Measurements from ENCODE around the gene RPH3AL. TPM values are rescaled to one million over a fixed set of nuclear protein-coding genes. Genes with fewer than 3 reads are reported as not detected.

The RPH3AL gene
- total RNA-seq, 1 experiment from 2014 or later, result 3.0 TPM

DNA sequence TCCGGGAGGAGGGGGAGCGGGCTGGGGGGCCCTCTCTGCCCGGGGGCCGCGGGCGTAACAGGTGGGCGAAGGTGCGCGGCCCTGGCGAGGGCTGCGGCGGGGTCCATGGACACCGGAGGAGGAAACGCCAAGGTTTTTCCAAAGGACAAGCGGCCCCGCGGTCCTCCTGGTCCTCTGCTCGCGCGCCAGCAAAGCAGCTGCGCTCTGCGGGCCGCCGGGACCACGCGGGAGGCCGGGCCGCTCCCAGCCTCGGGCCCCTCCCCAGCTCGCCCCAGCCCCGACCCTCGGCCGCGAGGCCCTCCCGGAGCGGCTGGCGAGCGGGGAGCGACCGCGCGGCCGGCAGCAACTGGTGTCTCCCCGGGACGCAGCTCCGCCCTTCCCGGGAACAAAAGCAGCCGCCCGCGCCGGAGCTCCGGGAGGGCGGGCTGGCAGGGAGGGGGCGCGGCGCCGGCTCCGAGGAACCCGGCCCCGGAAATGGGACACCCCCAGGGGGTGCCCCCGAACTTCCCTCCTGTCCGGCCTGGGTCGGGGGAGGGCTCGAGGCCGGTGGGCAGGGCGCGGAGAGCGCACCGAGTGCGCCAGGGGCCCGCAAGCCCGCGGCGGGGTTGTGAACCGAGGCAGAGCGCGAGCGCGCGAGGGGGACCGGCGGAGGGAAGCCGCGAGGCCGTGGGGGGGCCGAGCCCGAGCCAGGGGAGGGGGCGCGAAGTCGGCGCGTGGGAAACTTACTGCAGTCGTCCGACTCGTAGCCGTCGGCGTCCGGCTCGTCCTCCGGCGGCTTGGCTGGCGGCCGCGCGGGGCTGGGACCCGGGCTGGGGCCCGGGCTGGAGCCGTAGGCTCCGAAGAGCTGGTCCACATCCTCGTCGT is 172.0 kb downstream of the RPH3AL start:
- no peak overlapping the region for H4K91ac ChIP-seq (ENCODE audit: insufficient read length, low read depth, low read length)
- H3K79me2 ChIP-seq (ENCODE audit: insufficient read depth, low read length), result no peaks in the 10 kb centered on the region
- no peaks in the 10 kb centered on the region for H3K79me1 ChIP-seq (ENCODE audit: insufficient read depth, low read depth, low read length, poor library complexity, severe bottlenecking)
- H3K4ac ChIP-seq (ENCODE audit: low read depth, low read length), result no peak overlapping the region
- no peak overlapping the region for H2BK120ac ChIP-seq (ENCODE audit: low read depth, low read length, poor library complexity, severe bottlenecking)
- H2BK5ac ChIP-seq (ENCODE audit: insufficient read length, low read length), result no peak overlapping the region
- no peak overlapping the region for H2BK20ac ChIP-seq (ENCODE audit: low read depth, low read length, poor library complexity, severe bottlenecking)
- peaks cover 76% of the 10 kb centered on the region for H3K27me3 Mint-ChIP-seq (ENCODE audit: low read depth)
- DNase-seq, result no peak
- peaks cover 4% of the 10 kb centered on the region for H3K23me2 ChIP-seq (ENCODE audit: insufficient read length, low read depth, low read length, poor library complexity, severe bottlenecking)
- peaks cover 14 to 17% of the 10 kb centered on the region in 2 experiments for H3K4me1 Mint-ChIP-seq
- peaks cover 11% of the 10 kb centered on the region; the same call in 1 of the 2 replicates for H3K27me3 ChIP-seq (ENCODE audit: insufficient read depth, low read length)
- no peak overlapping the region for H3K14ac ChIP-seq (ENCODE audit: insufficient read depth, low read length)
- peak overlapping the region; percentile 51 for H3K4me2 ChIP-seq (ENCODE audit: insufficient read depth, insufficient read length, low read length)
- H3K9me3 Mint-ChIP-seq, result no peaks in the 10 kb centered on the region; a peak in 1 of 5 replicates
- H4K5ac ChIP-seq (ENCODE audit: insufficient read length, low read depth, low read length), result no peak overlapping the region
- no peak overlapping the region for H3K18ac ChIP-seq (ENCODE audit: insufficient read length, low read depth, low read length)
- no peaks in the 10 kb centered on the region; a peak in 1 of 7 replicates for H3K36me3 Mint-ChIP-seq (ENCODE audit: insufficient read depth in 1 of 3, low read depth in 3 of 3)
- H3K56ac ChIP-seq (ENCODE audit: insufficient read length, low read depth, low read length), result no peak overlapping the region
- peak overlapping the region; percentile 55 to 63; a peak in 4 of 5 replicates for H3K4me3 Mint-ChIP-seq
- H3K9ac ChIP-seq (ENCODE audit: extremely low read depth, insufficient read length, low read length), result no peak overlapping the region
- no peaks in the 10 kb centered on the region for H3K4me1 ChIP-seq (ENCODE audit: insufficient read depth, low read length)
- H3T11ph ChIP-seq (ENCODE audit: low read length), result no peak overlapping the region
- no peaks in the 10 kb centered on the region for H3K9me3 ChIP-seq (ENCODE audit: control insufficient read depth, low read depth, low read length)
- no peak overlapping the region for H2BK12ac ChIP-seq (ENCODE audit: insufficient read length, low read depth, low read length)
- H3K27ac Mint-ChIP-seq, result no peak overlapping the region
- no peak overlapping the region for H2AK5ac ChIP-seq (ENCODE audit: insufficient read length, low read length)
- H2BK15ac ChIP-seq (ENCODE audit: low read depth, low read length), result no peak overlapping the region
- no peak overlapping the region for H4K8ac ChIP-seq (replicated peaks; ENCODE audit: insufficient read length, low read depth, low read length)
- no CpG with 5 or more reads among the region's 112 CpGs for WGBS (ENCODE audit: extremely low coverage, insufficient read length, low lambda C conversion rate)
- H3K23ac ChIP-seq (ENCODE audit: insufficient read length, low read depth, low read length), result no peak overlapping the region
- TF ChIP-seq, protein P1, sequence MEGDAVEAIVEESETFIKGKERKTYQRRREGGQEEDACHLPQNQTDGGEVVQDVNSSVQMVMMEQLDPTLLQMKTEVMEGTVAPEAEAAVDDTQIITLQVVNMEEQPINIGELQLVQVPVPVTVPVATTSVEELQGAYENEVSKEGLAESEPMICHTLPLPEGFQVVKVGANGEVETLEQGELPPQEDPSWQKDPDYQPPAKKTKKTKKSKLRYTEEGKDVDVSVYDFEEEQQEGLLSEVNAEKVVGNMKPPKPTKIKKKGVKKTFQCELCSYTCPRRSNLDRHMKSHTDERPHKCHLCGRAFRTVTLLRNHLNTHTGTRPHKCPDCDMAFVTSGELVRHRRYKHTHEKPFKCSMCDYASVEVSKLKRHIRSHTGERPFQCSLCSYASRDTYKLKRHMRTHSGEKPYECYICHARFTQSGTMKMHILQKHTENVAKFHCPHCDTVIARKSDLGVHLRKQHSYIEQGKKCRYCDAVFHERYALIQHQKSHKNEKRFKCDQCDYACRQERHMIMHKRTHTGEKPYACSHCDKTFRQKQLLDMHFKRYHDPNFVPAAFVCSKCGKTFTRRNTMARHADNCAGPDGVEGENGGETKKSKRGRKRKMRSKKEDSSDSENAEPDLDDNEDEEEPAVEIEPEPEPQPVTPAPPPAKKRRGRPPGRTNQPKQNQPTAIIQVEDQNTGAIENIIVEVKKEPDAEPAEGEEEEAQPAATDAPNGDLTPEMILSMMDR (conservative IDR thresholded peaks at IDR 0.05), result no peak
- H4K20me1 ChIP-seq (ENCODE audit: control insufficient read depth, insufficient read depth, insufficient read length), result no peaks in the 10 kb centered on the region
- H3K27ac ChIP-seq (ENCODE audit: insufficient read length, low read depth, low read length), result no peak overlapping the region
- H2AFZ ChIP-seq (ENCODE audit: low read length), result no peak overlapping the region

All from H9 (cell line).